Epidermal melanocyte (primary cell): Measurements from ENCODE around the gene ROBO2.

ENCODE experiments used
- DNase-seq: peaks from one replicate; pipeline ENCODE4 v3.0.0; 2011; ENCODE audit warnings: low spot score; ENCODE audit not compliant: insufficient read length

The ROBO2 gene

GRCh38 chr3:77102951-77103769 is 63.3 kb downstream of the ROBO2 start:
- DNase-seq: no peak

DNA sequence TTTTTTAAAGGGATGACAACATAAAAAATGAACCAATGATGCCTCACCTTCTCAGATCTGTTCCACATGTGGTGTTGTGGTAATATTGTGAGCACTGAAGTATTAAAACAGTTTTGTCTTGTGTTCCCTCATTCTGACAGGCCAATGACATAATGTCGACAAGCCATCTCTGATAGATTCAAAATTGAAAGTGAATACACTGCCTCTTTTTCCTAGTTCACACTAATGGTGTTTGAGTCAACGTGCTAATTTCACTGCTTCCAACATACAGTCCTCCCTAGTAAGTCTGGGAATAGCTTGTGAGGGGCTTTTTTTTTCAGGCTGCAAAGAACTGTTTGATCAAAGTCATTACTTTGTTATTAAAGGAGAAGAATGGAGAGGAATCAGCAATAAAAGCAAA is 82.8 kb downstream of the ROBO2 start:
- no peak for DNase-seq

DNA sequence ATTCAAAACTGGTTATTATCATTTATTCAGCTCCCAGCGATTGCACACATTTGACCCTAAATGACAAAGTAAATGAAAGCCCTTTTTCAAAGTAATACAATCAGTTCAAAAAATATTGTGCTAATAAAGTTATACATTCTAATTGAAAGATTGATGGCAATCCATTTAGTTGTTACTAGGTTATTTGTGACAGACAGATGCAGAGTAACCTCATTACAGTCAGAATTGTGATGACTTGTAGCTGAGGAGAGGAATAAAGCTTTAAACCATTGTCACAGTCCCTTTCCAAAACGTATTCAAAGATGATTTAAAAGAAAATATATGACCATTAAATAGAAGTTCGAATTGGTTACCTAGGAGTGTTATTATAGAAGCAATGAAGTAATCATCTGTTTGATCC is 86.1 kb downstream of the ROBO2 start:
- no peak for DNase-seq

- DNase-seq: no peak
Observed at GRCh38 chr3:77134769-77135168, 94.9 kb downstream of the ROBO2 start.

DNA sequence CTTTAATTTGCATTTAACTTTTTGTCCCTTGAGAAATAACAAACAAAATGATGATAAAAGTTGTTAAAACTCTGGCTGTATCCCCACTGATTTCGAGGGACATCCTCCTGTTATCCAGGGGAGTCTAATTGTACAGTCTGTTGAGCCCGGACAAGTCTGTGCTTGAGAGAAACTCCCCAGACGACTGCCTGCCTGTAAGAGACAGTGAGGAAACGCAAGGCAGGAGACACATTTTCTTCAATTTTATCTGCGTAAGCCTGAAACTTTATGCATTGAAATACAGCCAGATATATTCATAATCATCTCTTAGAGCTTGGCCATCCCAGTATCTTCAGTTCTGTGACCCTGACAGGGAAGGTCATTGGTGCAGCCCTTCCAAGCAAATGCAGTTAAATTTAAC is 97.7 kb downstream of the ROBO2 start:
- DNase-seq: no peak

DNA sequence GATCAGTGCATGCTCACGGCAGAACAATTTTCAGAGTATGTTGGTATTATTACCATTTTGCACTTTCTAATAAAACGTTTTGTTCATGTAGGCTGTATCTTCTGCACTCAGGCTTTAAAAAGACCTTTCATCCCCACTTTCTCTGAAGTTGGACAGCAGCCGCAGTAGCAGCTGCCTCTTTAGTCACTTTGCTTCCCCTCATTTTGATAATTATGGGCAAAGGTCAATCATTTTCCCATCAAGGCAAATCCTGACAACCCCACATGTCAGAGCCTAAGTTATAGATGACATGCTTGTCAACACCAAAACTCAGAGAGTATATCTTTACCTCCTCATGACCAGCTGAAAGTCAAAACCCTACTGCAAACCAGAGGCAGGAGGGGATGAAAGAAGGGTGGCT is 99.7 kb downstream of the ROBO2 start:
- DNase-seq: no peak

DNA sequence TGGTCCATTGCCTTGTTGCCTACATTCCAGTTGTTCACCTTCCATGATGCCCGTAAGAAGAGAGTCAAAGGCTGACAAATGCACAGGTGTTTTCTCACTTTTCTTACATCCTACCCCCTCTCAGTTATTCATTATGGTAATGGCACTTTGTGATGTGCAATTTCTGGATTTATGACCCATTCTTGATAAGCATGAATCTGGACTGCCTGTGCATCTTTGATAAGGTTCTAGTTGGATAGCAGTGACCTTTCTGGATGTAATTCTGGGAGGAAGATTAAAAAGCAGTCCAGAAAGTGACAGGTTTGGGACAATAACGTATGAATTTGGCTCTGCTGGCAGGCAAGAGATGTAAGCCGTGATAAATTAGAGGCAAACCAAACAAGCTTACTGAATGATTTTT is 101.5 kb downstream of the ROBO2 start:
- DNase-seq: no peak

DNA sequence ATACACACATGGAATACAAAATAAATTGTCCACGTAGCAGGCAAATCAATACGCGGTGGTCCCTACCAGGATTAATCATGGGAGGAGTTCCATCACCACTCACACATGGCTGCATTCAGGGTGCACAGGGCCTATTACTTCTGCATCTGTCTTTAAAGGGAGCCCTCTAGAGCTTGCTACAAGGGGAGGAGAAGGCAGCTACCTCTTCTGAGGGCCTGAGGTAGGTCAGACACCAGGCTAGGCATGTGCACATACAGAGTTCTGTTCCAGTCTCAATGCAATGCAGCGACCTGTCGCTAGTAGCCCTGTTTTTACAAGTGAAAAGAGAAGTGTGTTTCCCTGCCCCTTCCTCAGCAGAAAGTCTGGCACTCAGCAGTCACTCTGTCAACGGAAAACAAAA is 102.7 kb downstream of the ROBO2 start:
- no peak for DNase-seq

DNA sequence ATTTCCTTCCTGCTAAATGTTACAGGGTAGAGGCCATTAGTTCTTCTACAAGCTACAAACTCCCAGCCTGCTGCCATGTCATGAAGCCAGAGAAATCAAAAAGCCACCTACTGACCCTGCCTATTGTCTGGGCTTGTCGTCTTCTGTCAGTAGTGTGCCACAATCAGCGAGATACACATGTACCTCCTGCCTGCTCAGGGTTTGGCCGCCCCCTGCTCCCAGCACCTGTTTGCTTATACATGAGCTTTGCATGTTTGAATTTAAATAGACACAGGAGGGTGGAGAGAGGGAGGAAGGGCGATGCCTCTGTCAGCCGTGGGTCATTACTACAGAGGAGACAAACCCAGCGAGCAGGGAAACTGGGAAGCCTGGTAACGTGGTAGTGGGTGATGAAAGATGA is 106.1 kb downstream of the ROBO2 start:
- no peak for DNase-seq

DNA sequence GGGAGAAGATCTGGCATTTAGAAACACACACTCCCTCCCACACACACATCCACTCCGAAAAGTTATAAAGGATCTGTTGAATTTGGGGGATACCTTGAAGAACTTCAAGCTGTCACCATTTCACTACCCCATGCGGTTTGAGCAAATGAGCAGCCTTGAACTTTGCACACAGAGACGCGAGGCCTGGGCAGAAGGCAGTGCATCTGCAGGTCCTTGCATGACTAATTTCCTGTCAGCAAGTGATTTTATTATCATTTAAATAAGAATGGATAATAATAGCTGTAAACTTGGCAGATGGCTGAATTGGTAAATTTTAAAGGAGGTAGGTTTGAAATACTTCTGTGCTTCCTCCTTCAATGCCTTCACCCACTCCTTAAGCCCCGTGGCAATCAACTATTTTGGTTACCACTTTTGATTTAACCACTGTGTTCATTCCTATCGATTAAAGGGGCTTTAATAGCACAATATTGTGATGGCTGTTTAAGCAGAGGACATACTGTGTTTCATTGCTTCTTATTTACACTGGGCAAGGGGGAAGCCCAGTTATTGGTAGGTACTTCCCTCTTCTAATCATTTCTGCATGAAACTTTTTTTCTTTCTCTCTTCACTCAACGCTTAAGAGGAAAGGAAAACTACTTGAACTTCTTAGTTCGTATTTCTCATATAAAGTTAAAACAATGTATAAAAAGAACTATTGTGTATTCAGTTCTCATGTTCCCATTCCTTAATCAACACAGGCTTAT is 108.1 kb downstream of the ROBO2 start:
- no peak for DNase-seq

- no peak for DNase-seq
Observed at GRCh38 chr3:77149382-77149781, 109.5 kb downstream of the ROBO2 start.

DNA sequence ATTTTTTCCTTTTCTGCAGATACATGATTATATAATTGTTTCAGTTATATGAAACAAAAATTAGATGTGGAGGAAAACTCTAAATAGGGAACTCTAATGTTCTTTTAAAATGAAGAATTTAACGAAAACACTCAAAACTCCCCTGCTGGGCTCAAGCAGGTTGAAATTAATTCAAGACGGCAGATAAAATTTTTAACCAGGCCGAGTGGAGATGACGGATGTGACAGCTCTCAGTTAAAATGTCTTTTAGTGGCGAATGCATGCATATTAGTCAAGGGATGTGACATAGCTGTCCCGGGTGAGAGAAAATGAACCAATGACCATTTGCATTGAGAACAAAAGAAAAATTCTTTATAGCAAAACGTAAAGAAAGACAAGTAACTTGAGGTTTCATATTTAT is 110.1 kb downstream of the ROBO2 start:
- DNase-seq: no peak

DNA sequence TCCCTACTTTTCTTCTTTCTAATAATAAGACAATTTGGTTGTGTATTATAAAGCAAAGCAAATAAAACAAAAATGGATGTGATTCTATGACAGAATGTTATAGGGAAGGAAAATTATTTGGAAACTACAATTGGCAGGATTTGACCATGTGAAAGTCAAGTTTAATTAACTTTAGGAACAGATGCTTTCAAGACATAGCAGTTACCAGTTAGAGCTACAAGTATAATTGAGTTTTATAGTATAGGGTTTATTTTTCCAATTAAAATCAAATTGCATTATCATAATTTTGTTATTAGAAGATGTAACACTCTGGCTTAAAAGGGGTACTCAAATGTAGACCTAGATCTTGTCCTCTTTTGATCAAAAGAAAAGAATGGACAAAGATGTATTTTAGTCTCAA is 110.9 kb downstream of the ROBO2 start:
- no peak for DNase-seq

DNA sequence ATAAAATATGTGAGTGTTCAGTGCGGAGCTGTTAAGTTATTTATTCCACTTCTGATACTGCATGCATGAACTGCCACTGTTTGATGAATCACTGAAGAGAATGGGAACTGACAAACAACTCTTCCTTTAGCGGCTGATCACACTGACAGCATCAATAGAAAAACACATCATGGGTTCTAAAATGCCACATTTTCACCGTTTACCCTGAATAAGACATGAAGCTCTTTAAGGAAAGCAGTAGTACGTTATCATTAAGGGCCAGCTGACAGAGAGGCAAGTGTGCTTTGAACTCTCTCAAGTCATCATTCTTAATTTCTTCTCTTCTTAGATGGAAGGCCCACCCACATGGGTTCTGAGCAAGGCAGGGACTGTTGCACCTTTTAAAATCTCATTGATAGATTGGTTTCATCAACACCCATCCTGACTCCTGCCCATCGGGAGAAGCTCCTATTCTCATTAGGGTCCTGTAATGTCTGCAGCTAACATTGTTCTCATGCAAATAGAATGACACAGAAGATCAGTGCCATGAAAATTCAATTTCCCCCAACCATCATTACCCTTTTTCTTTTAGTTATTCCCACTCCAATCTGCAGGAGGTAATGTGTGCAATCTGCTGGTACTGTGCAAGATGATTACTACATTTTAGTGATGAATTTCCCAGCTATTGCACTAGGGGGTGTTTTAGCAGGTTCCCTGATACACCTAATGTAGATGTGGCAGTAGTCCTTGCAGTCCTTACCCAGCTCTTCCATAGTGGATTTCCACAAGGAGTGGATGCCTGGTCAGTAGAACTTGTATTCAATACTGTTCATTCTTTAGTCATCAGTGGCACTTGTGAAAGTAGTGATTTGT is 119.1 kb downstream of the ROBO2 start:
- DNase-seq: no peak

DNA sequence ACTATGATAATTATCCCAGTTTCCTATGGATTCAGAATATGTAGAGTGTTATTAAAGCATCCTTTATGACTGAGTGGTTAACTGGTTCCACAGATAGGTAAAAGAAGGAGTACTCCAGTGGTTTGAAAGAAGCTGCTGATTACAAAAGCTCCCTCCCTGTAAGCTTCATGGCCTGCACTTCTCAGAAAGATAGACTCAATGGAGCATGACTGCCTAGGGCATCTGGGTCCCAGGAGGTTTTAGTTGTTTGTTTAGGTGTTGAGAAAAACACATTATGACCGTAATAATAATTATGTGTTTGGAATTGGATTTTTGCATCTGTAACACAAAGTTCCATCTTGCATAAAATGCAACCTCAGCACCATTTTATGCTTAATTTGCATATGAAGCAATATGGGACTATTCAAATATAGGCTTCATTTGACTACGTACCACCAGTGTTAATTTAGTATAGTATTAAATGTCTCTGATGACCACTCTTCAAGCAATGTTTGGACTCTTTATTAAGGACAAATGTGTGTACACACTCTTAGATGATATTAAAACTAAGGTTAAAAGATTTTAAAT is 121.1 kb downstream of the ROBO2 start:
- DNase-seq: no peak

DNA sequence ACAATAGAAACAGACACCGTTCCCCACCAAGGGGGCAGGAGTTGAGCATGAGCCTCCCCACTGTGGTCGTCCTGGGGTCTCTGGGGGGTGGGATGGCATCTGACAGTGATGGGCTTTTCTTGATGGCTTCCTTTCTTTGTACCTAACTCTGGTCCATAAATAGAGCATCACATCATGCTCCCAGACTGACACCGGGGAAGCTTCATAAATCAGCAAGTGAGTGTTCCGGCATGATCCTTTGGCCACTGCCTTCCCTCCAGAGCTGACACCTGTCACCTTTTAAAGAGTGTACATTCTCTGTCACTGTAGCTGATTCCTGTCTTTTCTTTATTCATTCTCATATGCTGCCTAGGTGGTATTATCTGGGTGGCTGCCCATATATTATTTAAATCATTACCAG is 129.9 kb downstream of the ROBO2 start:
- DNase-seq: no peak

DNA sequence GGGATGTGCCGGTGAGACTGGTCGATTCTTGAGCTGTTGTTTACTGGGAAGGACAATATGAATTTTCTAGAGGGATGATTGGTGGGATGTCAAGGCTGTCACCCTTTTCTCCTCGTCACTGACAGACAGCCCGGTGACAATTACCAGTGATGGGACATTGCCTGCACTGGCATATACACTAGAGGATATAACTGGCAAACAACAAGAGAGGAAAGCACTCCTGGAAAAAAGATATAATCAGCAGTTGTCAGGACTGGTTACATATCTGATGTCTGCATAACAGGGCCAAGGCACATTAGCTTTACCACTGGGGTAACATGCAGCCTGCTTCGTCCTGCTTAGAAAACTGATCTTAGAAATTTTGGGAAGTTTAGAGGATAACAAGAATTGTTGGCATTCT is 131.1 kb downstream of the ROBO2 start:
- no peak for DNase-seq

GRCh38 chr3:77179762-77180161 is 139.9 kb downstream of the ROBO2 start:
- DNase-seq: no peak

GRCh38 chr3:77182341-77182740 is 142.4 kb downstream of the ROBO2 start:
- DNase-seq: no peak

- no peak for DNase-seq
Observed at GRCh38 chr3:77186319-77186718, 146.4 kb downstream of the ROBO2 start.

DNA sequence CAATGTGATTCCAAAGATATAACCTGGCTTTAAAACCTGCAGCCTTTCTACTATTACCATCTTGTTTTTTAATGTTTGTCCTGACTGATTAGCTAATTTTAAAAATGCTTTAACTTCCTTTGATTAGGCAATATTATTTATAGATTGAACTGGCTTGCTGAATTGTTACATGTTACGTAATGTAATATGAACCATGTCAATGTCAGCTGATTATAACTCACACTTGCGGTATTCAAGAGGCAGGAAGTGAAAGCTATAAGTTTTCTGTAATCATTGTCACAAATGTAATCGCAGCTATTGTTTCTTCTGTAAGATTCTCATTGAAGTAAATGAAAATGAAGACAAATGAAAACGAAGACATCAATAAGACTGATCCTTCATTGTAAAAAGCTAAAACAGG is 146.8 kb downstream of the ROBO2 start:
- DNase-seq: no peak

- no peak for DNase-seq
Observed at GRCh38 chr3:77188210-77188609, 148.3 kb downstream of the ROBO2 start.
